Vagina (tissue), 2 donors: ENCODE measurements around the gene B4GALT3.

Experiments
- POLR2AphosphoS5 ChIP-seq, 2 donors: sonication (generic); formaldehyde crosslinking; IDR thresholded peaks; one replicate each; pipeline ENCODE4 v1.9.0; 2017; ENCODE audit warnings: antibody characterized with exemption in 2 of 2, mild to moderate bottlenecking in 2 of 2, low read depth in 1 of 2; ENCODE audit not compliant: insufficient read depth in 1 of 2
- TF ChIP-seq, protein P1 (sequence below), 3 experiments: fragments of 450-650 bp in 2 of 3; fragments of 200-600 bp in 1 of 3; sonication (generic) in 1 of 3; IDR thresholded peaks; one replicate each; pipeline ENCODE4 v1.5.1; 2017 to 2019; ENCODE audit warnings: antibody characterized with exemption in 3 of 3, mild to moderate bottlenecking in 2 of 3, moderate library complexity in 2 of 3

DNA sequence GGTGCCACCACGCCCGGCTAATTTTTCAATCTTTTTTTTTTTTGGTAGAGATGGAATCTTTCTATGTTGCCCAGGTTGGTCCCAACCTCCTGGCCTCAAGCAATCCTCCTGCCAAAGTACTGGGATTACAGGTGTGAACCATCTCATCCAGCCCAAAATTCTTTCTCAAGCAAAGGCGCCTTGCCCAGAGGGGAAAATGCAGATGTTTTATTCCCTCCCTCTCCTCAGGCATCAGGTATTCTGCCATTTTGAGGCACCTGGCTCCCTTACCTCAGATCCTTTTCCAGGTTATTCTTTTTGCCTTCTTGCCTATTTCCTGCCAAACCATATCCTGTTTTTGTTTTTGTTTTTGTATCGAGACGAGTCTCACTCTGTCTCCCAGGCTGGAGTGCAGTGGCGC lies 11.1 kb upstream of the B4GALT3 start:
- TF ChIP-seq, protein P1, sequence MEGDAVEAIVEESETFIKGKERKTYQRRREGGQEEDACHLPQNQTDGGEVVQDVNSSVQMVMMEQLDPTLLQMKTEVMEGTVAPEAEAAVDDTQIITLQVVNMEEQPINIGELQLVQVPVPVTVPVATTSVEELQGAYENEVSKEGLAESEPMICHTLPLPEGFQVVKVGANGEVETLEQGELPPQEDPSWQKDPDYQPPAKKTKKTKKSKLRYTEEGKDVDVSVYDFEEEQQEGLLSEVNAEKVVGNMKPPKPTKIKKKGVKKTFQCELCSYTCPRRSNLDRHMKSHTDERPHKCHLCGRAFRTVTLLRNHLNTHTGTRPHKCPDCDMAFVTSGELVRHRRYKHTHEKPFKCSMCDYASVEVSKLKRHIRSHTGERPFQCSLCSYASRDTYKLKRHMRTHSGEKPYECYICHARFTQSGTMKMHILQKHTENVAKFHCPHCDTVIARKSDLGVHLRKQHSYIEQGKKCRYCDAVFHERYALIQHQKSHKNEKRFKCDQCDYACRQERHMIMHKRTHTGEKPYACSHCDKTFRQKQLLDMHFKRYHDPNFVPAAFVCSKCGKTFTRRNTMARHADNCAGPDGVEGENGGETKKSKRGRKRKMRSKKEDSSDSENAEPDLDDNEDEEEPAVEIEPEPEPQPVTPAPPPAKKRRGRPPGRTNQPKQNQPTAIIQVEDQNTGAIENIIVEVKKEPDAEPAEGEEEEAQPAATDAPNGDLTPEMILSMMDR (IDR thresholded peaks at IDR 0.05) = no peak
- TF ChIP-seq POLR2AphosphoS5 (IDR thresholded peaks at IDR 0.05; ENCODE audit: insufficient read depth in 1 of 2, low read depth in 1 of 2) = no peak
